HG02759 (cell line): Measurements from ENCODE around the gene HDAC9.

Experiments used
- ATAC-seq: cut with Tn5 transposase; IDR thresholded peaks from one replicate; pipeline ENCODE4 v1.9.1; 2021; ENCODE audit warnings: mild to moderate bottlenecking, moderate library complexity; ENCODE audit not compliant: unreplicated experiment

The HDAC9 gene

DNA sequence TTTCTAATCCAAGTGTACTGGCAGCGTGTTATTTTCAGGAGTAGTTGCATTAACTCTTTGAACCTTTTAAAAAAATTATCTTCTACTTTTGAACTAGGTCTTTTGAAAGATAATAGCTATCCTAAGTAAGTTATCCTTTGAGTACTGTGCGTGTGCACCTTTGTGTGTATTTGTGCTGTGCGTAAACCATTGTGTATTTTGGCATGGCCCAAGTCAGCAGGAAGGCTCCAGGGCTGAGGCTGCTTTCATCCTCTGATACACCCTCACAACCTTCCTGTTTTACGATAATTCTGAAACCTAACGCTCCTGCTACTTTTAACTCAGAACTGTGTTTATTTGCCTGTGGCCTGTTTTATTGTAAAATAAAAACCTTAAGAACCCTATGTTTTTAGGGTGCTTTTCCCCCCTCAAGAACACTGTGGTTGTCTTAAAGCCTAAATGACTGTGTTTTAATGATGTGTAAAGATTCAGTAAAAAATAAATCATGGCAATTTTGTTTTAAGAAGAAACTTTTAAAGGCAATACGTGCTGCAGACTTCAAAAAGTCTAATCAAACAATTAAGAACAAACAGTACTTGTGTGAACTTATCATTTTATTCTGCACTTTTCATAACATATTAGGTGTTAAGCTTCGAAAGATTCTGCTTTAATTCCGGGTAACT, 57.5 kb downstream of the HDAC9 start:
- ATAC-seq, result no peak

DNA sequence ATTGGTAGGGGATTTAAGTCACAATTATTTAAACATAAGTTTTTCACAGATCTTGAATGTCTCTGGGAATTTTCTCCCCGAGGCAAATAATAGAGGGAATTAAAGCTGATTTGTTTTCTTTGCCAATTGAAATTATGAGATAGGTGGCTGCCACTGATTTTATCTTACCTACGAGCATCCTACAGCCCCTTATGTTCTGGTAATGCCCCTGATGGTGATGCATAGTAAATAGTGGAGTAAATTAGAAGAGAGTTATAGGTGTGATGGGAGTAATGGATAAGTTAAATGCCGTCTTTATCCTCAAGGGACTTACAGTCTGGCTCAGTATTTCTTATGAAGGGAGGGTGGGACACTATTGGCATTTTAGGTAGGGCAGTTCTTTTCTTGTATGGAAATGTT, 58.1 kb downstream of the HDAC9 start:
- no peak for ATAC-seq

DNA sequence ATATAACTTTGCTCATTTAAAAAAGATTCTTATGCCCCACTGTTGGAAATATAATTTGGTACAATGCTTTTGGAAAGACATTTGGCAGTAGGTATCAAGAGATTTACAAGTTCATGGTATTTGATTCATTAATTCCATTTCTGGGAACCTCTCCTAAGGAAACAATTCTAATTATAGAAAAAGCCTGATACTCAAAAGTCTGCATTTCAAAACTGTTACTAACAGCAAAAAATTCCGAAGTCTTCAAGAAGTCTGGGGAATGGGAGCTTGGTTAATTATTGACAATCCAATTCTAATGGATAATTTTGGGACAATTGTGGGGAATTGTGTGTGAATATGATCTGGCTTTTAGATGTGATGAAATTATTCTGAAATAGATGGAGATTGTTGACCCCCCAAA, 59.6 kb downstream of the HDAC9 start:
- no peak for ATAC-seq

DNA sequence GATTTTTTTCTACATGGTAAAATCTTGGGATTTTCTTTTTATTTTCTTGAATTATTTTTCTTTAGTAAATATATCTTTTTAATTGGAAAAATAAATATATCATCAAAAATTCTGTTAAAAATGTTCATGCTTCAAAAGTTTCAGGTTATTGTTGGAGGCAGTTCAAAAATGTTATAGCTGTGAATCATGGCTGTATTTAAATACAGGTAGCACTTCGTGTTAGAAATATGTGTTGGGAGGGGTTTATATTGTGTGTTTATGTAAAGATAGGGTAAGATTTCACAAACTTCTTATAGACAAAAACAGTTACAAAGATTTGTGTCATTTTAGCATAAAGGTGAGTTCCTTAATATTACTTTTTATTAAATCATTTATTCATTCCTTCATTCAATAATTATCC, 60.4 kb downstream of the HDAC9 start:
- ATAC-seq, result no peak

DNA sequence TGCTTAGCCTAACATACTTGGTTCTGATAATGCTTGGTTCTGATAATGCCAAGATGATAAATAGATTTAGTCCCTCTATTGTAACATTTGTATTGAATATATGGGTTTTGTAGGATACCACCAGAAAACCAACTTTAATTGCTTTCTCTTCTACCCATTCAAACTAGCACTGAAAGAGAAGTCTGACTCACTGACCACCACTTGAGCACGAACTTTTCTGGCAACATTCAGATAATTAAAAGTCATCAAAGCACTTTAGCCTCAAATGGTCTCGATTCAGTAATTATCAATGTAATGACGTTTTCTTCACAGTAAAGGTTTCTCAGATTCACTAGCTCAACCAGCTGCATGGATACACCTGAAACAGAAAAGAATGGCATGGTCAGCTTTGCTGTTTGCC, 63.0 kb downstream of the HDAC9 start:
- no peak for ATAC-seq

DNA sequence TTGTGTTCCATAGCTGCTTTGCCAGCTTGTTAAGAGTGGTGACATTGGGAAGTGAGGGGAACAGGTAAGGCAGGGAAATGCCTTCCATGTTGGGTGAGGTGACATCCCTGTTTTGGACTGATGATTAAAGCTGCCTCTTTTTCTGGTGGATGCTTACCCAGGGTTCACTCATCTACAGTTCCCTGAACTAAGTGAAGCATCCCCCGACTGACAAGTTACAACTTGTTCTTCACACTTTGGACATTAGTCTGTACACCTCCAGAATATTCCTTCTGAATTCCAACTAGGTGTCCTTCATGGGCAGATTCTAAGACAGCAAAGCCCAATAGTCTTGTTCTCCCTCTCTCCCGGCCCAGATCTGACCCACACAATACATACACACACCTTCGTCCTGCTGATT, 63.4 kb downstream of the HDAC9 start:
- no peak for ATAC-seq

DNA sequence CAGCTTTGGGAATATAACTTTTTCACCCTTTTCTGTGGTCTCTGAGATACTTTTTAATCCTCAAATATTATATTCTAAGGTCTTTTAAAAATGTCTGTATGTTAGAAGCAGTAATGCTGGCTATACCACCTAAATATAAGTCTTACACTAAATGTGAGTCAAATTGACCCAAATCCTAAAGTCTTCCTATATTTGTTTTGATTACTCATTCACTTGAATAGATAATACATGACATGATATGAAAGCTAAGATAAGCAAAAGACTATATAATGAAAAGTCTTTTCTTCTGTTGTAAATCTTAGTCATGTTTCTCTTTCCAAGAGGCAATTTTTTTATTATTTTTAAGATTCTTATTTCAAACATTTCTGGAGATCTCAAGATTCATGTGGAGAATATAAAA, 64.2 kb downstream of the HDAC9 start:
- no peak for ATAC-seq

DNA sequence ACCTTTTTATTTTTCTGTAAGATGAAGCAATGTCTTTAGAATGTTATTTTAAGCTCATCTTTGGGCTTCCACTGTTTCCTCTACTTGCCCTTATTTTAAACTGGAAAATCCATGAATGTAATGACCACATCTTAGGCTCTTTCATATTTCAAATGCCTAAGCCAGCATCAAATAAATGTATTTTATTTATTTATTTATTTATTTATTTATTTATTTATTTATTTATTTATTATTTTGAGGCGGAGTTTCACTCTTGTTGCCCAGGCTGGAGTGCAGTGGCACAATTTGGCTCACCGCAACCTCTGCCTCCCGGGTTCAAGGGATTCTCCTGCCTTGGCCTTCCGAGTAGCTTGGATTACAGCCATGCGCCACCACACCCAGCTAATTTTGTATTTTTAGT, 69.2 kb downstream of the HDAC9 start:
- no peak for ATAC-seq

DNA sequence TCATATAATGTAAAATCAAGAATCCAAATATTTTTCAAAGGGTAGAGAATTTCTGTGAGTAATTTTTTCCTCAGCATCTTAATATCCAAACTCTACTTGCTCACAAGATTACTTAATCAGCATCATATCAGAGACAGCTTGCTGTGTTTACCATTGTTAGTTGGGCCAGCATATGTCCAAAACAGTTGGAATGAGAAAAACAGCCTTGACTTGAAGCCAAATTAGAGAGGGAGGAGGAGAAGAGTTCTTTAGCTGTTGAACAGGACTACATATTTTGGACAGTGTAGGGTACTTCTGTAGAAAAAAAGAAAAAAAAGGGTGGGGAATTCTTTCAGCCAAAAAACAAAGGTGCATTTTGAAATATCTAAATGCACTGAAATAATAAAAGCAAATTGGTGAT, 69.8 kb downstream of the HDAC9 start:
- ATAC-seq, result no peak

DNA sequence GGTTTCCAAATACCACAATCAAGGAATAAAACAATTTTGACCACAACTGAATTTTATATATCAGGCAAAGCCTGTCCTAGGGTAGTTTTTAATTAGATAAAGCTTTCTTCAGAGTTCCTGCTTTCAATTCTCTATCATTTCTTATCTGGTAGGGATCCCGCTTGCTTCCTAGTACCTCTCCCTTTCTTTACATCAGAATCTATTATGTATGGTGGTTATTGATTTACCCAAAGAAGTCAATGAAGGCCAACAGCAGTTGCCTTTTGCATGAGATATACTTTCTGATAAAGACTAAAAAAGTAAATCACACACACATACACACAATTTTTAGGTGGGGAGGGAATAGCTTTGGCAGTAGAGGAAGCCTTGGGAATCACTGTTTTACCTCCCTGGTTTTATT, 70.7 kb downstream of the HDAC9 start:
- ATAC-seq, result no peak

- ATAC-seq, result peak; percentile 96
Observed at GRCh38 chr7:18566829-18567228, 71.3 kb downstream of the HDAC9 start.

GRCh38 chr7:18570441-18570840, 74.9 kb downstream of the HDAC9 start:
- no peak for ATAC-seq

- no peak for ATAC-seq
Observed at GRCh38 chr7:18570890-18571478, 75.4 kb downstream of the HDAC9 start.

GRCh38 chr7:18572154-18572553, 76.6 kb downstream of the HDAC9 start:
- ATAC-seq, result no peak

- no peak for ATAC-seq
Observed at GRCh38 chr7:18572885-18573284, 77.3 kb downstream of the HDAC9 start.

DNA sequence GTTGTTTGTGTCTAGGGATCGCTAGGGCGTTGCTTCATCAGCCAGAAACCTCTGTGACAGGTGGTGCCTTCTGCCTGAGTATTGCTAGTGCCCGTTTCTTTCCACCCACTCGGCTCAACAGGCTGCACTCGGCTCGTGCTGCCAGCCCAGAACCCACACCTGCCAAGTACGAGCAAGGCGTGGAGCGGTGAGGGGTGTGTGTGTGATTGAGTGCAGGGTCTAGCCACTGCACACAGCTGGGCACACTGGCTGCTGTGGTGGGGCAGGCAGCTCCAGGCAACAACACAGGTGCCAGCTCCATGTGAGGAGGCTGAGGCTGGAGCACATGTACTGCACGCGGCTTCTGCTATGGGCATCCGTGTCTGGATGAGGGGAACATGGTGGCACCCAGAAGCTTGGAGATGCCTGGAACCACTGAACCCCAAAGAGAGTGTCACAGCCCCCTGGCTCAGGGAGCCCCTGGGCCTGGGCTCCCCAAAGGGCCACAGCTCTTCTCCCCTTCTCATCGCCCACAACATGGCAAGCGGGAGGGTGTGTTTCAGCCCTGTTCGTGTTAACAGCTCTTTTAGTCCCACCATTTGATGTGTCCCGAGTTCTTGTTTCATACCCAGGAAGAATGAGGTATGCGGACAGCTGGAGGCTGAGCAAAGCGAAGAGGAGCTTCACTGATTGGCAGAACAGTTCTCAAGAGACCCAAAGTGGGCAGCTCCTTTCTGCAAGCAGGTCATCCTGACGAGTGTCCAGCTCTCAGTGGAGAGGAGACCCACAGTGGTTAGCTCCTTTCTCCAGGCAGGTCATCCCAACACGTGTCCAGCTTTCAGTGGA, 78.1 kb downstream of the HDAC9 start:
- ATAC-seq, result peak; percentile 53

DNA sequence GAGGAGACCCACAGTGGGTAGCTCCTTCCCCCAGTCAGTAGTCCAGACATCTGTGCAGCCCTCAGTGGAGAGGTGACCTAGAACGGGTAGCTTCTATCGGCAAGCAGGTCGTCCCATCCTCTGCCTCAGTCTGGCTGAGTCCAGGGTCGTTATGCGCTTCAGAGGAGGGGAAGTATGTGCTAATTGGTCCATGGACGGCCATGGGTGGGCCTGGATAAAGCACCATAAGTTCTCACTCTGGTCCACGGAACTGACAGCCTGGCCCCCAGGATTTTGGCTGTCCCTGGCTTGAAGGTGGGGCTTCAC, 78.6 kb downstream of the HDAC9 start:
- no peak for ATAC-seq

GRCh38 chr7:18574676-18575075, 79.1 kb downstream of the HDAC9 start:
- ATAC-seq, result no peak

DNA sequence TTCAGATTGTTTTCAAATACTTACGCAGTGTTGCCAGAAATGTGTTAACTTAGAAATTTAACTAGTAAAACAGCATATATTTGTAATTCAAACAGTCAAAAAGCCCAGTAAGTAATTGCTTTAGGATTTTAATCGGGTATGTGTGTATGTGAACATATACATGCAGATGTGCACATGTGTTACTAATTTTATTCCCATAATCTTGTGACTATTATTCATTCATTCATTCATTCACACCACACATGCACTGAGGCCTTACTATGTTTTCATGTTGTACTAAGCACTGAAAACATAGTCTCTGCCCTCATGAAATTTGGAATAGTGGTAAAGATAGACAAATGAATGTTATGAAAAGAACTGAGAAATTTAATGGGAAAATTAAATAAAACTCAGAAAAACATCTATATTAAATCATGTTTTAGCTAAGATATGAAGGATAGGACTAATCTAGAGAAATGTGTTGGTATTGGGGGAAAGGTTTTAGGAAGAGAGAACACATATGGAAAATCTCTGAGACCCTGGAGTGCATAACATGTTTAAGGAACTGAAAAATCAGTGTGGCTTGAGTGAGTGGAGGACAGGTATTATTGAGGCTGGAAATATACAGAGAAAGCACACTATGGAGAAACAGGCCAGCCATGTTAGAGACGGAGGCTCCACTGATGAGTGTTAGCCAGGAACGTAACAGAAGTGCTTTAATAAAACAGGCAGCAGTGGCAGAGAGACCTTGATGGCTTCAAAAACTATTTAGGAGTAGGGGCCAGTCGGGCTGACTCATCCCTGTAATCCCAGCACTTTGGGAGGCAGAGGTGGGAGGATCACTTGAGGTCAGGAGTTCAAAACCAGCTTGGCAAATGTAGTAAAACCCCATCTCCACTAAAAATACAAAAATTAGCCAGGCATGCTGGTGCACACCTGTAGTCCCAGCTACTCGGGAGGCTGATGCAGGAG, 80.3 kb downstream of the HDAC9 start:
- no peak for ATAC-seq

DNA sequence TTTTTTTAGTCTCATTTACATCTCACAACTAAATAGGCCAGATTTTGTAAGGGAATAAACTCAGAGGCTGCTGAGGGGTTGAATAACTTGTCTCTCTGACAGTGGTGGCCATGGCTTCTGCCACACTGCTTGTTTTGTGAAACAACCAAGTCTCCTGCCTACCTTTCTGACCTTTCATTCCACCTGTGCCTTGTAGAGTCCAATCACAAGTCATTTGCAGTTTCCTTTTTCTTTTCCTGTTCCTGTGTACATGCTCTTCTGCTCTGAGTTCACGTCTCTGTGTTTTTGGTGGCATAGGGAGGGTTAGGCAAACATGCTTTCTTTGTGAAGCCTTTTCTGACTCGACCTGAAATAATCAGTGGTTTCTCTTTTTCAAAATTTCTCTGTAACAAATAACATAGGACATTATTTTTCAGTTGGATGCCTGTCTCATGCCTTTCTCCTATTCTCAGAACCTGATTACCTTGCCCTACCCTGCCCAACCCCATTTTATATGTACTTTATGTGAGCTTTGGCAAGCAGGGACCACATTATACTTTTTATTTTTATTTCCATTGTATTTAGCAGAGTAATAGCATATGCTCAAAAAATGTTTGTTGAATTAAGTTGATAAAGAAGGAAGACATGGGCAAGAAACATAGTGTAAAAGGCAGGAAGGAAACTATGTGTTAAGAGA, 81.7 kb downstream of the HDAC9 start:
- ATAC-seq, result no peak

DNA sequence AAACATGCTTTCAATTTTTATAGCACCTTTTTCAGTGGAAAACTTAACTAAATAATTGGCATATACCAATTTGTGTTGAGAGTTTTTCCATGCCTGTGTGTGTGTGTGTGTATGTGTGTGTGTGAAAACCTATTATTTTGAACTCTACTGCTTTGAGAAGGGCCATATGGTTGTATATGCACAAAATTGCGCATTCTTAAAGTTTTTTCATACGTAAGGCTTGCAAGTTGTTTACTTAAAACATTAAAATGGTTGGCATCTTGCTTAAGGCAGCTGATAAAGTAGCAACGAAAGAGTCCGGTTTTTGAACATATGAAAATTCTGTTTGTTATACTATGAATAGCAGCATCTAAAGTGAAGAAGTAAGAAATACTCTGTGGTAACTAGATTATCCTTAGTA, 84.1 kb downstream of the HDAC9 start:
- no peak for ATAC-seq
